Skeletal muscle satellite cell (primary cell): ENCODE measurements around the gene ARFIP1.
"Not testable (repeated sequence)": the region's sequence is repeated elsewhere in the genome, so short reads cannot be mapped to it uniquely, and the experiment has no call there.

Experiments used
- H3K27me3 ChIP-seq: 2 replicates; pipeline ENCODE4 v1.7.0; 2013; ENCODE audit warnings: low read length; ENCODE audit not compliant: control insufficient read depth, insufficient read depth
- H3K36me3 ChIP-seq: 2 replicates; pipeline ENCODE4 v1.7.0; 2013; ENCODE audit warnings: mild to moderate bottlenecking, control low read depth, low read length; ENCODE audit not compliant: insufficient read depth
- H3K4me1 ChIP-seq: 2 replicates; pipeline ENCODE4 v1.7.0; 2013; ENCODE audit warnings: low read length; ENCODE audit not compliant: control insufficient read depth, insufficient read depth
- H3K4me2 ChIP-seq: 2 replicates; pipeline ENCODE4 v1.7.0; 2013; ENCODE audit warnings: mild to moderate bottlenecking, low read length
- H3K4me3 ChIP-seq: 2 replicates; pipeline ENCODE4 v1.7.0; 2013; ENCODE audit warnings: low read length
- H3K9ac ChIP-seq: 2 replicates; pipeline ENCODE4 v1.7.0; 2013; ENCODE audit warnings: mild to moderate bottlenecking, low read depth, low read length, moderate library complexity
- H3K9me3 ChIP-seq: replicated peaks from 2 replicates; pipeline ENCODE4 v1.7.0; 2013; ENCODE audit warnings: mild to moderate bottlenecking, control low read depth, low read length

The ARFIP1 gene

DNA sequence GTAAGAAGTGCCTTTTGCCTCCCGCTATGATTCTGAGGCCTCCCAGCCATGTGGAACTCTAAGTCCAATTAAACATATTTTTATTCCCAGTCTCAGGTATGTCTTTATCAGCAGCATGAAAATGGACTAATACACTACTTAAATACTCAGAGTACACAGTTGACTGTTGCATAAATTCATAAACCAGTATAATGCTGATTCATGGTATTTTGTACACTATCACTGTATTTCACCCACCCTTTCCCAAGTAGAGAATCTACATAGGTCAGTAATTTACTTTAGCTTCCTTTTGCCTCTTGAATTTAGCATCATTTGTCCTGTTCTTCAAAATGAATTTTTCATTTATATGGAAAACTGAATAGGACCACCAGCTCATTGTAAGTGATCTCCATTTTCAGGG is 98.1 kb downstream of the ARFIP1 start:
- Histone ChIP-seq H3K4me1 (no peaks in the 10 kb centered on the region), H3K27me3 (no peaks in the 10 kb centered on the region), H3K9ac (no peak overlapping the region), H3K9me3 (no peaks in the 10 kb centered on the region), H3K4me2 (no peak overlapping the region), H3K36me3 (peaks cover 4% of the 10 kb centered on the region), H3K4me3 (no peak overlapping the region)

DNA sequence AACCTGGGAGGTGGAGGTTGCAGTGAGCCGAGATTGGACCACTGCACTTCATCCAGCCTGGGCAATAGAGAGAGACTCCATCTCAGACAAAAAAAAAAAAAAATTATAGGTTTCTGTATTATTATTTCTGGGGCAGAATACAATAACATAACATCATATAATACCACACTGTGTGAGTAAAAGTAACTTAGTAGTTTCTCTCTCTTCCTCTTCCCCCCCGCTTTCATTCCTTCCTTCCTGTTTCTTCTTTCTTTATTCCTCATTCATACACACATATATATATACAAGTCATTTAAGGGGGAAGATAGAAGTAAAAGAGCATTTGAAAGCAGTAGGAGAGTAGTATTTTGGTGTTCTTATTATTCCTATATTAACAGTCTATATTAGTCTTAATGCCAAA is 100.5 kb downstream of the ARFIP1 start:
- Histone ChIP-seq H3K27me3 (no peaks in the 10 kb centered on the region), H3K4me1 (no peaks in the 10 kb centered on the region), H3K9ac (no peak overlapping the region), H3K36me3 (peaks cover 7% of the 10 kb centered on the region), H3K4me2 (no peak overlapping the region), H3K9me3 (no peaks in the 10 kb centered on the region), H3K4me3 (no peak overlapping the region)

DNA sequence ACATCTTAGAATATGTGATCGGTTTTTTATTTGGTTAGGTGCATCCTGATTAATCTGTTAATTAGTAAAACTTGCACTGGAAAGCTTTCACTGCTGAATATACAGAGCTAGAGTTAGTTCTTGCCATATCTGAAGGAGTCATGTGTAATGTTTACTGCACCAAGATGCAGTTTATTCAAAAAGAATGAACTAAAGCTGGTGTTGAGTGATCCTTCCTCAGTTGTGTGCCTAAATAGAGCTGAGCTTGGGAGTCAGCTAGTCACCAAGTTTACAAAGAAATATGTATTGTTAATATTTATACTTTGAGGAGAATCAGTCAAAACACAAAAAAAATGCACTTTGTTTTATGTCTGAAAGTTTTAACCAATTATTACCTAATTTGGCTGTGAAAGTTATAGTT is 102.2 kb downstream of the ARFIP1 start:
- no peak overlapping the region for H3K9ac ChIP-seq
- no peak overlapping the region for H3K4me3 ChIP-seq
- no peaks in the 10 kb centered on the region for H3K9me3 ChIP-seq
- H3K4me2 ChIP-seq = no peak overlapping the region
- no peaks in the 10 kb centered on the region for H3K27me3 ChIP-seq
- H3K4me1 ChIP-seq = no peaks in the 10 kb centered on the region
- peaks cover 11% of the 10 kb centered on the region for H3K36me3 ChIP-seq

DNA sequence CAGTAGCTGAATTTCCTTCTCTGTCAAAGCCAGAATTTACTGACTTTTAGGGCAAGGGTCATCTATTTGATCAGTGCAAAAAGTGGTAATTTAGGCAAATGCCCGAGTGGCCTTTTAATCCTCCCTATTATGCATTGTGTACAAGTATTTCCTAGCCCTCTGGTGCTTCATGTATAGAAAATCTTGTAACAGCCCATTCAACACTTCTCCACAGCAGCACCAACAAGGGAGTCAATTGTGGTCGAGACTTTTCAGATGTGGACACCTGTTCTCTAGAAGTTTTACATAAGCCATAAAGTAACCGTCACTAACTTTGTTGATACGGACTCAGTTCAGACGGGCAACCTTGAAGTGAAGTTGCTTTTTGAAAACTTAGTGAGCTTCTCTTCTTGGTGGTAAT is 105.4 kb downstream of the ARFIP1 start:
- Histone ChIP-seq H3K9me3 (no peaks in the 10 kb centered on the region), H3K4me2 (no peak overlapping the region), H3K36me3 (peaks cover 11% of the 10 kb centered on the region), H3K4me3 (no peak overlapping the region), H3K9ac (no peak overlapping the region), H3K27me3 (no peaks in the 10 kb centered on the region), H3K4me1 (no peaks in the 10 kb centered on the region)

DNA sequence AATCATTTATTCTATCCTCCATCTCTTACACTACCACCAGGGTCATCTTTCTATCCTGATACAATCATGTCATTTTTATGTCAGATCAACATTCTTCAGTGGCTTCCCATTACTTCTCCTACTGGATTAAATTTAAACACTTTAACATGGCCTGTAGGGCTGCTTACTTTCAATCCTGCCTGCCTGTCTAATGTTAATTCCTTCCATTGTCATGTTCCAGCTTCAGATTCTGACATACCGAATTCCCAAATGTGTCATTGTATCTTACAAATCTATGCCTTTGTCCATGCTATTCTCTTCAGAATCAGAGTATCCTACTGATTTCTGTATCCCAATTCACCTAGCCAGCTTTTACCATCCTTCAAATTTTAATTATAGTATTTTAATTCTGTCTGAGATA is 106.4 kb downstream of the ARFIP1 start:
- Histone ChIP-seq H3K36me3 (peaks cover 16% of the 10 kb centered on the region), H3K9me3 (no peaks in the 10 kb centered on the region), H3K27me3 (no peaks in the 10 kb centered on the region), H3K4me2 (no peak overlapping the region), H3K9ac (no peak overlapping the region), H3K4me1 (no peaks in the 10 kb centered on the region), H3K4me3 (no peak overlapping the region)

DNA sequence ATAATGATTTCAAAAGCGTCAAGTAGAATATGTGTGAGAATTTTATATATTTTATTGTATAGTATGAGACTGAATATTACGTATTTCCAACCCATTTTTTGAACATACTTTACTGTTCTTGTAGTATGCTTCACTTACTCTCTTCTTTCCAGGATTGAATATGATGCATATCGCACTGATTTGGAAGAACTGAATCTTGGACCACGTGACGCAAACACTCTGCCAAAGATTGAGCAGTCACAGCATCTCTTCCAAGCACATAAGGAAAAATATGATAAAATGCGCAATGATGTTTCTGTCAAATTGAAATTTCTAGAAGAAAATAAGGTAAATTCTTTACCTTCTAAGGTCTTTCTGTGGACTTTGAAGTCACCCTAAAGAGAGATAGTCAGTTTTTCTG is 108.2 kb downstream of the ARFIP1 start:
- peaks cover 14% of the 10 kb centered on the region for H3K36me3 ChIP-seq
- H3K27me3 ChIP-seq = no peaks in the 10 kb centered on the region
- H3K9me3 ChIP-seq = no peaks in the 10 kb centered on the region
- H3K9ac ChIP-seq = no peak overlapping the region
- no peak overlapping the region for H3K4me2 ChIP-seq
- no peak overlapping the region for H3K4me3 ChIP-seq
- H3K4me1 ChIP-seq = no peaks in the 10 kb centered on the region

DNA sequence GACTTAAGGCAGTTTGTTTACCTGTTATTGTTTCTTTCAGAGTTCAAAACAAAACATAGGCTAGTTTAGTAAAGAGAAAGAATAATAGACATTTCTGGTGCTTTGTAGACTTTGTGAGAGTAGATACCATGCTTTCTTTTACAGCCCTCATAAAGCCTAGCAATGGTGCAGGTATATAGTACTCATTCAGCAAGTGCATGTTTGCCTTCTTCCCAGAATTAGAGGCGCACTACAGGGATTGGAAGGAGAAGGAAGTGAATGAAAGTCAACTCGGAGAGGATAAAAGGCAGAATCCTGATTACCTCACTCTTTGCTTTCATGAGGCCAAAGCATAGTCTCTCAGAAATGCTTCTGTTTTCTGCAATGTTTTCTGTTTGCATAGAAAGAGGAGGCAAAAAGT is 113.2 kb downstream of the ARFIP1 start:
- Histone ChIP-seq H3K9ac (no peak overlapping the region), H3K36me3 (peaks cover 8% of the 10 kb centered on the region), H3K4me3 (no peak overlapping the region), H3K9me3 (no peaks in the 10 kb centered on the region), H3K27me3 (no peaks in the 10 kb centered on the region), H3K4me2 (no peak overlapping the region), H3K4me1 (peaks cover 9% of the 10 kb centered on the region)

DNA sequence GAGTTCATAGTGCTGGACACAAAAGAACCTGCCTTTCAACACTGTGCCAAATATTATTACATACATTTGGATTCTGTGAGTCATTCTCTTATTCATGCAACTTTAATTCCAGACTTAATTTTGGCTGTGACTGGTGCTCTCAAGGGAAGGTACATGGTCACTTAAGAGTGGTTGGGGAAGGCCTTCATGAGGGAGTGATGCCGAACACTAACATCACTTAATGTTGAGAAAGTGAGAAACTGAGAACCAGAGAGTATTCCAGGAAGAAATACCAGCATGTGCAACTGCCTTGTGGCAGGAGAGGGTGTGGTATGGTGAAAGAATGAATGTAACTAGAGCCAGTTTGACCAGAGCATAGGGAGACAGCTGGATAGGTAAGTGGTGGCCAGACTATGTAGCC is 114.9 kb downstream of the ARFIP1 start:
- Histone ChIP-seq H3K27me3 (no peaks in the 10 kb centered on the region), H3K4me3 (no peak overlapping the region), H3K9ac (no peak overlapping the region), H3K4me1 (peaks cover 9% of the 10 kb centered on the region), H3K4me2 (no peak overlapping the region), H3K9me3 (no peaks in the 10 kb centered on the region), H3K36me3 (peaks cover 8% of the 10 kb centered on the region)

DNA sequence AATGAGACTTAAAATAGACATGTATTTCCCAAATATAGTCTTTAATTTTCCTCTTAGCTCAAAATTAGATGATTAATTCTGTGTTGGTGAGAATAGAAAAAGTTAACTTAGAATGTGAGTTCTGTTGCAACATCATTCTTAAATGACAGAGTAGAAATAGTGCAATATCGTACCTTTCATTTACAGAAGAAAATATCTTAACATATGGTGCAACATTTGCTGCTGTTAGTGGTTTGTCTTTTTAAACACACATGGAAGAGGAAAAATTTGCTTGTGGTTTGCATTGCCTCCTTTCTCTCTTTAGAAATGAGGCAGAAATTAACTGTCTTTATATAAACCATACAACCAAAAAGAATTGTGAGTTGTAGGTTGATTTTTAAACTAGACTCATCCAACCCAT is 117.1 kb downstream of the ARFIP1 start:
- Histone ChIP-seq H3K4me3 (no peak overlapping the region), H3K4me1 (peaks cover 9% of the 10 kb centered on the region), H3K9me3 (no peaks in the 10 kb centered on the region), H3K9ac (no peak overlapping the region), H3K4me2 (no peak overlapping the region), H3K27me3 (no peaks in the 10 kb centered on the region), H3K36me3 (peaks cover 4% of the 10 kb centered on the region)

DNA sequence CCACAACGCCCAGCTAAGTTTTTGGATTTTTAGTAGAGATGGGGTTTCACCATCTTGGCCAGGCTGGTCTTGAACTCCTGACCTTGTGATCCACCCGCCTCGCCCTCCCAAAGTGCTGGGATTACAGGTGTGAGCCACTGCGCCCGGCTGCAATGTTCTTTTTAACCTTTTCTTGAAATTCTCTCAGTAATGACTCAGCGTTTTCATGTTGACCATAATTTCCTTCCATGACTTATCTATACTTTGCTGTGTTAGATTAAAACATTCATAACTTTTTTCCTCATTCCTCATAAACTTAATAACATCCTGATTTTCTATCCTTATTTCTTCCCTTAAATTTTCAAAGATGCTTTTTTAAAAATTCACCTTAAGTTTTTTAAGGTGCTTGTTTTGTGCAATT is 118.4 kb downstream of the ARFIP1 start:
- not testable (repeated sequence) for H3K9ac ChIP-seq, H3K4me2 ChIP-seq, H3K4me3 ChIP-seq

DNA sequence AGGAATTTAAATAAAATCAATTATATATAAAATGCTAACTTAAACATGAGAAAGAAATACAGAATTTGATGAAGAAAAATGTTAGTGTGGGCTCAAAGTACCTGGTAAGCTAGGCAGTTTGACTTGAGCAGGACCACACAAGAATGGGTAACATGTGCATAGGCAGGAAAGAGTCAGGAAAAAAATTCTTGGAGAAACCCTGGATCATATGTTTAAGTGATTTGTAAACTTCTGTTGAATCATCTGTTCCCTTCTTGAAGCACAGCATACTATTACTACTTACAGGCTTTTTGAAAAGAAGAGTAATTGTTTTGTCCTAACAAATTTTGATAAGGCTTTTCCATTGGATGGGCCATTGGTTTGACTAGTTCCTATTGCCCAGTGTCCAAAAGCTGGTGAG is 118.9 kb downstream of the ARFIP1 start:
- no peaks in the 10 kb centered on the region for H3K9me3 ChIP-seq
- H3K4me1 ChIP-seq = peaks cover 9% of the 10 kb centered on the region
- H3K4me3 ChIP-seq = no peak overlapping the region
- H3K27me3 ChIP-seq = no peaks in the 10 kb centered on the region
- H3K4me2 ChIP-seq = no peak overlapping the region
- H3K36me3 ChIP-seq = no peaks in the 10 kb centered on the region
- no peak overlapping the region for H3K9ac ChIP-seq

More for the DNA sequence above, 118.4 kb downstream of the ARFIP1 start:
- H3K9me3 ChIP-seq, H3K27me3 ChIP-seq, H3K36me3 ChIP-seq, H3K4me1 ChIP-seq: not testable (repeated sequence)

DNA sequence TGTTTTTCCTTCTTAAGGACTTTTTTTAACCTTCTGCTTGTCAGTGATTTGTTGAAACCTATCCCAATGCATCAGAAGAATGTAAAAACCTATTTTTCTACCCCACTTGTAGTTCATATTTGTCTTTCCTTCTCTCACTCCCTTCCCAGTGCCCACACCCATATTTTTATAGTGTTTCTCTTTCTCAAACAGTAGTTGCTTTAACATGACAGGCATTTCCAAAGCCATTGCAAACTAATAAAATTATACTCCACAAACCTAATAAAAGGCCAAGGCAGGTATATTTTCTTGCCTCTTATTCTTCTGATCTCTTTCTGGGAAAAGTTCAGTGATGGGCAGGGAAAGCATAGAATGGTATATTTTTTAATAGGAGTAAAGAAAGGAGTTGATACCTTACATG is 120.6 kb downstream of the ARFIP1 start:
- Histone ChIP-seq H3K9ac (no peak overlapping the region), H3K4me2 (no peak overlapping the region), H3K4me1 (no peaks in the 10 kb centered on the region), H3K4me3 (no peak overlapping the region), H3K27me3 (no peaks in the 10 kb centered on the region), H3K36me3 (no peaks in the 10 kb centered on the region), H3K9me3 (no peaks in the 10 kb centered on the region)
